Cardiac septum (tissue), 1 donor: ENCODE results near the gene PRCP. TPM values are rescaled to one million over a fixed set of nuclear protein-coding genes. Genes with fewer than 3 reads are reported as not detected.
"Not testable (repeated sequence)": the region's sequence is repeated elsewhere in the genome, so short reads cannot be mapped to it uniquely, and the experiment has no call there.

Experiments used
- DNase-seq: peaks from one replicate; pipeline ENCODE4 v3.0.0-alpha.2; 2020; ENCODE audit warnings: low spot score
- intact Hi-C: fragments of 100-400 bp; cut with DNase I; formaldehyde crosslinking; loops from one replicate; pipeline ENCODE4 v1.14.0; 2022
- total RNA-seq: library from RNA; stranded (reverse); fragmentation: NEBNext Ultra II Directional; extraction: Animal tissue kit (Norgen Biotek cat#: 25700); gene quantifications from one replicate; pipeline ENCODE4 v1.2.1, GENCODE V29; 2021
- donor health status: DM: no; HTN: no; CAD: no.

PRCP gene
- total RNA-seq, 1 donor from 2014 or later: 52.3 TPM

GRCh38 chr11:82889133-82890001 is 10.9 kb downstream of the PRCP start:
- intact Hi-C loops: no loop called here
- no peak for DNase-seq

- intact Hi-C loops: no loop called here
- DNase-seq: no peak
Measured at GRCh38 chr11:82883853-82884252, 16.4 kb downstream of the PRCP start.

GRCh38 chr11:82874646-82875523 is 25.3 kb downstream of the PRCP start:
- intact Hi-C loops: no loop called here
- no peak for DNase-seq

GRCh38 chr11:82873919-82874333 is 26.3 kb downstream of the PRCP start:
- intact Hi-C loops: no loop called here

GRCh38 chr11:82872377-82873150 is 27.7 kb downstream of the PRCP start:
- intact Hi-C loops: no loop called here
- no peak for DNase-seq

More at GRCh38 chr11:82873919-82874333, 26.3 kb downstream of the PRCP start:
- DNase-seq: no peak

- no peak for DNase-seq
- intact Hi-C loops: loop anchor here (2.0 kb wide), 1 partner anchor 29 kb away; the partner anchor contains the start of genes DDIAS and PRCP
Measured at GRCh38 chr11:82871646-82872045, 28.6 kb downstream of the PRCP start.

- intact Hi-C loops: loop anchor here (2.0 to 5.0 kb wide), 2 partner anchors 31 to 152 kb away; partner anchors contain the start of genes DDIAS and PRCP
- DNase-seq: no peak
Measured at GRCh38 chr11:82869657-82870056, 30.6 kb downstream of the PRCP start.

GRCh38 chr11:82867495-82868082 is 32.6 kb downstream of the PRCP start:
- intact Hi-C loops: loop anchor here (5.0 kb wide), 1 partner anchor 150 kb away; no protein-coding TSS in a partner anchor
- DNase-seq: no peak

- intact Hi-C loops: loop anchor here (5.0 kb wide), 1 partner anchor 149 kb away; no protein-coding TSS in a partner anchor
- DNase-seq: no peak
Measured at GRCh38 chr11:82865841-82866240, 34.4 kb downstream of the PRCP start.

- intact Hi-C loops: no loop called here
- DNase-seq: no peak
Measured at GRCh38 chr11:82864268-82864667, 36.0 kb downstream of the PRCP start.

GRCh38 chr11:82863209-82863608 is 37.0 kb downstream of the PRCP start:
- no peak for DNase-seq
- intact Hi-C loops: no loop called here

GRCh38 chr11:82862379-82862778 is 37.9 kb downstream of the PRCP start:
- no peak for DNase-seq
- intact Hi-C loops: no loop called here

- intact Hi-C loops: no loop called here
- no peak for DNase-seq
Measured at GRCh38 chr11:82859750-82860149, 40.5 kb downstream of the PRCP start.

GRCh38 chr11:82858556-82859091 is 41.6 kb downstream of the PRCP start:
- intact Hi-C loops: no loop called here

GRCh38 chr11:82858133-82858532 is 42.1 kb downstream of the PRCP start:
- intact Hi-C loops: no loop called here
- DNase-seq: no peak

More at GRCh38 chr11:82858556-82859091, 41.6 kb downstream of the PRCP start:
- no peak for DNase-seq

GRCh38 chr11:82857145-82857544 is 43.1 kb downstream of the PRCP start:
- intact Hi-C loops: no loop called here
- no peak for DNase-seq

GRCh38 chr11:82855616-82856015 is 44.6 kb downstream of the PRCP start:
- intact Hi-C loops: no loop called here
- DNase-seq: no peak

- intact Hi-C loops, DNase-seq: not testable (repeated sequence)
Measured at GRCh38 chr11:82854916-82855315, 45.3 kb downstream of the PRCP start.

GRCh38 chr11:82854242-82854641 is 46.0 kb downstream of the PRCP start:
- intact Hi-C loops: no loop called here
- DNase-seq: no peak
